Measurements from ENCODE around the gene IL1RAPL2. TPM values are rescaled to one million over a fixed set of nuclear protein-coding genes. Genes with fewer than 3 reads are reported as not detected.

IL1RAPL2 gene
- total and polyA plus RNA-seq, 11 donors = 0.08 to 0.16 (median 0.10) TPM; not detected in 8

GRCh38 chrX:105715746-105716145 is 1149.7 kb downstream of the IL1RAPL2 start:
- Histone ChIP-seq H3K27ac (no peak overlapping the region), H3K4me1 (no peaks in the 10 kb centered on the region), H3K9me3 (no peaks in the 10 kb centered on the region), H3K4me3 (no peak overlapping the region), H3K27me3 (peaks cover 0 to 4% (median 0%) of the 10 kb centered on the region in 9 donors), H3K36me3 (no peaks in the 10 kb centered on the region)
- intact Hi-C loops (cut with DNase I) = no loop called here
- DNase-seq (no peak), ATAC-seq (no peak)
- no peak for TF ChIP-seq POLR2A (IDR thresholded peaks at IDR 0.05)
- no peak for TF ChIP-seq CTCF (IDR thresholded peaks at IDR 0.05)

GRCh38 chrX:105723966-105724735 is 1158.2 kb downstream of the IL1RAPL2 start:
- Histone ChIP-seq H3K4me3 (no peak overlapping the region), H3K27me3 (peaks cover 0 to 6% (median 0%) of the 10 kb centered on the region in 9 donors), H3K36me3 (no peaks in the 10 kb centered on the region), H3K4me1 (no peaks in the 10 kb centered on the region), H3K9me3 (no peaks in the 10 kb centered on the region), H3K27ac (no peak overlapping the region)
- no peak for DNase-seq
- 10 to 34% (median 24%) methylated on average over 1 of the region's 1 CpG for WGBS, 4 donors
- no peak for ATAC-seq
- no peak for TF ChIP-seq CTCF (IDR thresholded peaks at IDR 0.05)
- no peak for TF ChIP-seq POLR2A (IDR thresholded peaks at IDR 0.05)
- intact Hi-C loops (cut with DNase I) = no loop called here

GRCh38 chrX:105725228-105725627 is 1159.2 kb downstream of the IL1RAPL2 start:
- H3K4me1 ChIP-seq = no peaks in the 10 kb centered on the region
- no peaks in the 10 kb centered on the region for H3K9me3 ChIP-seq
- no peaks in the 10 kb centered on the region for H3K36me3 ChIP-seq
- WGBS, 4 donors = 79 to 93% (median 89%) methylated on average over 1 of the region's 1 CpG
- ATAC-seq = no peak
- intact Hi-C loops (cut with DNase I) = no loop called here
- DNase-seq = no peak
- H3K27ac ChIP-seq = no peak overlapping the region
- TF ChIP-seq POLR2A (IDR thresholded peaks at IDR 0.05) (no peak), CTCF (IDR thresholded peaks at IDR 0.05) (no peak)
- peaks cover 0 to 6% (median 0%) of the 10 kb centered on the region in 9 donors for H3K27me3 ChIP-seq
- H3K4me3 ChIP-seq = no peak overlapping the region

GRCh38 chrX:105738162-105738561 is 1172.2 kb downstream of the IL1RAPL2 start:
- no peak for ATAC-seq
- TF ChIP-seq POLR2A (IDR thresholded peaks at IDR 0.05) = no peak
- no peak for TF ChIP-seq CTCF (IDR thresholded peaks at IDR 0.05)
- Histone ChIP-seq H3K9me3 (peaks cover 0 to 5% (median 0%) of the 10 kb centered on the region in 12 donors), H3K36me3 (no peaks in the 10 kb centered on the region), H3K4me3 (no peak overlapping the region), H3K4me1 (no peaks in the 10 kb centered on the region), H3K27me3 (peaks cover 0 to 8% (median 0%) of the 10 kb centered on the region in 9 donors), H3K27ac (no peak overlapping the region)
- intact Hi-C loops (cut with DNase I) = no loop called here
- DNase-seq = no peak
- WGBS, 4 donors = 63 to 82% (median 71%) methylated on average over 2 of the region's 2 CpGs

Measured in heart left ventricle (tissue), 16 donors.